IMR-90 (cell line): ENCODE measurements around the gene NOS3. TPM values are rescaled to one million over a fixed set of nuclear protein-coding genes. Genes with fewer than 3 reads are reported as not detected.

Experiments
- ATAC-seq: fragments of 200-7000 bp; cut with Tn5 transposase; 2 replicates; pipeline ENCODE4 v1.9.1; 2020; ENCODE audit warnings: low read depth, mild to moderate bottlenecking, moderate library complexity
- BruUV-seq: library from RNA; stranded (reverse); fragments of 400-500 nt; replicated peaks from 2 replicates; lab custom pipeline; 2021; lab: Mats Ljungman, UMichigan
- CTCF ChIA-PET: fragments of 300-600 bp; formaldehyde crosslinking; extraction: SDS; loops from one replicate; lab custom pipeline; 2021; ENCODE audit warnings: antibody characterized with exemption; lab: Yijun Ruan, JAX
- POLR2A ChIA-PET: fragments of 300-600 bp; sonication (Branson Sonifier 250); formaldehyde crosslinking; loops from one replicate; lab custom pipeline; 2022; ENCODE audit warnings: antibody characterized with exemption; ENCODE audit not compliant: unreplicated experiment; lab: Charles Lee
- DNase-seq: peaks from one replicate; pipeline ENCODE4 v3.0.0; 2013
- H2AFZ ChIP-seq: replicated peaks from 2 replicates; pipeline ENCODE3; 2013; ENCODE audit warnings: low read length, mild to moderate bottlenecking; ENCODE audit not compliant: poor library complexity
- H2AK5ac ChIP-seq: 2 replicates; pipeline ENCODE4 v1.6.1; 2013; ENCODE audit warnings: low read depth, low read length, inconsistent platforms
- H2AK9ac ChIP-seq: replicated peaks from 2 replicates; pipeline ENCODE3; 2013; ENCODE audit warnings: mild to moderate bottlenecking, low read depth, low read length, moderate library complexity; ENCODE audit not compliant: poor library complexity
- H2BK120ac ChIP-seq: 2 replicates; pipeline ENCODE4 v1.6.1; 2013; ENCODE audit warnings: low read depth, low read length, inconsistent platforms
- H2BK15ac ChIP-seq: 3 replicates; pipeline ENCODE4 v1.6.1; 2013; ENCODE audit warnings: low read depth, low read length, inconsistent platforms
- H2BK20ac ChIP-seq: 2 replicates; pipeline ENCODE4 v1.6.1; 2013; ENCODE audit warnings: low read depth, mild to moderate bottlenecking, inconsistent platforms, low read length, moderate library complexity
- H2BK5ac ChIP-seq: 2 replicates; pipeline ENCODE4 v1.6.1; 2013; ENCODE audit warnings: mild to moderate bottlenecking, low read depth, low read length, inconsistent platforms; ENCODE audit not compliant: poor library complexity, severe bottlenecking
- H3K14ac ChIP-seq: replicated peaks from 2 replicates; pipeline ENCODE4 v1.6.1; 2013; ENCODE audit warnings: low read depth, low read length, inconsistent platforms
- H3K18ac ChIP-seq: 2 replicates; pipeline ENCODE4 v1.6.1; 2013; ENCODE audit warnings: low read depth, low read length, control low read depth
- H3K23ac ChIP-seq: 2 replicates; pipeline ENCODE4 v1.6.1; 2013; ENCODE audit warnings: low read depth, low read length, inconsistent platforms
- H3K27ac ChIP-seq: 2 replicates; pipeline ENCODE4 v1.5.1; 2013; ENCODE audit warnings: mild to moderate bottlenecking, control low read depth, low read length; ENCODE audit not compliant: insufficient read depth
- H3K27me3 ChIP-seq: 2 replicates; pipeline ENCODE4 v1.6.1; 2013; ENCODE audit warnings: low read length; ENCODE audit not compliant: control insufficient read depth, insufficient read depth
- H3K36me3 ChIP-seq: 2 replicates; pipeline ENCODE4 v1.6.1; 2013; ENCODE audit warnings: low read length, mixed read lengths; ENCODE audit not compliant: control insufficient read depth, insufficient read depth
- H3K4ac ChIP-seq: 2 replicates; pipeline ENCODE4 v1.6.1; 2013; ENCODE audit warnings: low read depth, low read length, inconsistent platforms
- H3K4me1 ChIP-seq: 2 replicates; pipeline ENCODE4 v1.6.1; 2013; ENCODE audit warnings: low read length, mixed read lengths; ENCODE audit not compliant: control insufficient read depth, insufficient read depth
- H3K4me2 ChIP-seq: 2 replicates; pipeline ENCODE4 v1.6.1; 2013; ENCODE audit warnings: low read depth, mild to moderate bottlenecking, control low read depth, low read length, moderate library complexity
- H3K4me3 ChIP-seq: 2 replicates; pipeline ENCODE4 v1.5.1; 2013; ENCODE audit warnings: low read depth, mild to moderate bottlenecking, control low read depth, low read length, moderate library complexity; ENCODE audit not compliant: insufficient read depth
- H3K56ac ChIP-seq: 2 replicates; pipeline ENCODE4 v1.6.1; 2013; ENCODE audit warnings: low read length, inconsistent platforms; ENCODE audit not compliant: insufficient read depth; ENCODE audit errors: extremely low read depth
- H3K79me1 ChIP-seq, 2 experiments: 2 replicates each; pipeline ENCODE4 v1.6.1; 2013; ENCODE audit warnings: low read length in 2 of 2, inconsistent platforms in 1 of 2, low read depth in 1 of 2
- H3K9ac ChIP-seq: 2 replicates; pipeline ENCODE4 v1.6.1; 2013; ENCODE audit warnings: low read depth, low read length, control low read depth
- H3K9me1 ChIP-seq: 2 replicates; pipeline ENCODE4 v1.6.1; 2013; ENCODE audit warnings: low read length, inconsistent platforms; ENCODE audit not compliant: insufficient read depth
- H3K9me3 ChIP-seq: 2 replicates; pipeline ENCODE4 v1.6.1; 2013; ENCODE audit warnings: low read length; ENCODE audit not compliant: control insufficient read depth, insufficient read depth
- H4K20me1 ChIP-seq: 2 replicates; pipeline ENCODE4 v1.6.1; 2013; ENCODE audit warnings: low read length, inconsistent platforms; ENCODE audit not compliant: insufficient read depth
- H4K5ac ChIP-seq: 2 replicates; pipeline ENCODE4 v1.6.1; 2013; ENCODE audit warnings: mild to moderate bottlenecking, low read depth, low read length, control low read depth
- H4K8ac ChIP-seq, 2 experiments: 2 replicates each; pipeline ENCODE4 v1.6.1; 2013; ENCODE audit warnings: low read depth in 2 of 2, low read length in 2 of 2, control low read depth in 1 of 2, inconsistent platforms in 1 of 2
- H4K91ac ChIP-seq: 2 replicates; pipeline ENCODE4 v1.6.1; 2013; ENCODE audit warnings: low read depth, low read length, inconsistent platforms; ENCODE audit not compliant: insufficient read depth
- MAZ ChIP-seq: IDR thresholded peaks from 2 replicates; pipeline ENCODE4 v1.6.1; 2012; ENCODE audit warnings: low read depth, mild to moderate bottlenecking, low read length, improper control_type of control experiment, moderate library complexity, borderline replicate concordance
- MXI1 ChIP-seq: IDR thresholded peaks from 2 replicates; pipeline ENCODE4 v1.6.1; 2012; ENCODE audit warnings: low read depth, mild to moderate bottlenecking, low read length, moderate library complexity, borderline replicate concordance
- WGBS, 2 experiments: methylation state at CpG; one replicate each; pipeline versions ENCODE4 v1.1.5 to v1.1.7; 2013; ENCODE audit warnings: missing lambda C conversion rate in 2 of 2; ENCODE audit not compliant: insufficient read length in 1 of 2; ENCODE audit errors: extremely low coverage in 2 of 2; 5-methylcytosine and 5-hydroxymethylcytosine counted together
- dilution Hi-C: fragments of 300-500 bp; cut with HindIII; formaldehyde crosslinking; loops from one replicate; pipeline ENCODE4 v1.14.3; 2018; ENCODE audit warnings: low sequenced_read_pairs; ENCODE audit not compliant: unreplicated experiment
- in situ Hi-C: fragments of 300-500 bp; cut with MboI; formaldehyde crosslinking; loops from 3 replicates; pipeline ENCODE4 v1.14.3; 2019; ENCODE audit warnings: low sequenced_read_pairs, inconsistent platforms, mixed read lengths
- intact Hi-C: fragments of 100-400 bp; cut with micrococcal nuclease; formaldehyde crosslinking; loops from 2 replicates; pipeline ENCODE4 v1.10.0; 2022
- polyA plus RNA-seq, 3 experiments: library from polyadenylated mRNA; depleted of rRNA; stranded (reverse); fragments of >200 nt; gene quantifications; 2 replicates each; pipeline ENCODE4 v1.2.3, GENCODE V29; 2012; ENCODE audit warnings: low replicate concordance in 1 of 3
- total RNA-seq: library from RNA; depleted of rRNA; stranded (reverse); fragments of >200 nt; gene quantifications from 2 replicates; pipeline ENCODE4 v1.2.3, GENCODE V29; 2012

Gene NOS3
- total and polyA plus RNA-seq, 2 of the 4 experiments (the other 2 are of a cell fraction): 0.72 to 2.0 TPM

DNA sequence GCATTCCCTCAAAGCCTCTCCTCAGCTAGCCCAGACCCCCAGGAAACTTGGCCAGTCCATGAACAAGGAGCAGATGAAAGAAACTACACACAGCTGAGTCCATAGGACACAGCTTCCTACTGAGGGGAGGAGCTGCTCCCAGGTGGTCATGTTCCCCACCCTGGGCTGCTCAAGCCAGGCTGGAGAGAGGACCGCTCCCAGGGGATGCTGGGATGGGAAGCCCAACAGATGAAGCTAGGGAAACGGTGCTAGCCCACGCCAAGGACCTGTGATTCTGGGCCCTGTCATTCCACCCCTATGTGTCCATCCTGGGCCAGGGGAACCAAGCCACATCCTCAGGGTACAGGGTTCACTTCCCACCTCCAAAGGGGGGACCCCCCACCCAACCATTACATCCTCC is 31.7 kb upstream of the NOS3 start:
- H3K79me1 ChIP-seq: no peaks in the 10 kb centered on the region
- no peak overlapping the region for H4K91ac ChIP-seq
- dilution Hi-C loops: no loop called here
- BruUV-seq: no TSS peak
- H4K5ac ChIP-seq: no peak overlapping the region
- no peaks in the 10 kb centered on the region; the same call in 1 of the 2 replicates for H3K36me3 ChIP-seq
- no peak overlapping the region for H3K9ac ChIP-seq
- H3K4me2 ChIP-seq: no peak overlapping the region
- no peak overlapping the region for H3K27ac ChIP-seq
- H3K4ac ChIP-seq: no peak overlapping the region
- H2BK20ac ChIP-seq: no peak overlapping the region
- POLR2A ChIA-PET: no interaction called here
- no peak for ATAC-seq
- no peak overlapping the region for H2AFZ ChIP-seq
- peaks cover 20% of the 10 kb centered on the region; the same call in 1 of the 2 replicates for H3K4me1 ChIP-seq
- no peaks in the 10 kb centered on the region for H4K20me1 ChIP-seq
- no peak overlapping the region for H2AK5ac ChIP-seq
- no peak overlapping the region for H3K23ac ChIP-seq
- in situ Hi-C loops: no loop called here
- H3K27me3 ChIP-seq: no peaks in the 10 kb centered on the region
- H2BK5ac ChIP-seq: no peak overlapping the region
- no peak overlapping the region for H3K18ac ChIP-seq
- intact Hi-C loops: no loop called here
- no peak overlapping the region for H3K56ac ChIP-seq
- no peak for DNase-seq
- CTCF ChIA-PET: no interaction called here
- H3K9me1 ChIP-seq: no peaks in the 10 kb centered on the region
- H3K9me3 ChIP-seq: no peaks in the 10 kb centered on the region
- TF ChIP-seq MAZ (no peak), MXI1 (no peak)
- no peak overlapping the region for H2BK120ac ChIP-seq
- H3K4me3 ChIP-seq: no peak overlapping the region
- WGBS, 2 experiments: no CpG with 5 or more reads among the region's 3 CpGs
- no peak overlapping the region for H3K14ac ChIP-seq
- H2BK15ac ChIP-seq: no peak overlapping the region
- no peak overlapping the region for H4K8ac ChIP-seq
- H2AK9ac ChIP-seq: no peak overlapping the region
